H1 (cell line): Measurements from ENCODE around the gene DNAJB8. TPM values are rescaled to one million over a fixed set of nuclear protein-coding genes. Genes with fewer than 3 reads are reported as not detected.

ENCODE experiments used
- CTCF ChIA-PET: fragments of 300-600 bp; sonication (Branson Sonifier 250); formaldehyde crosslinking; loops from one replicate; lab custom pipeline; 2021; ENCODE audit not compliant: partially characterized antibody; lab: Charles Lee
- POLR2A ChIA-PET: fragments of 300-600 bp; sonication (Branson Sonifier 250); formaldehyde crosslinking; loops from one replicate; lab custom pipeline; 2021; ENCODE audit warnings: inconsistent platforms; ENCODE audit not compliant: partially characterized antibody; lab: Charles Lee
- DNase-seq, 2 experiments: peaks; one replicate each; pipeline versions ENCODE4 v3.0.0 to v3.0.0-alpha.2; 2010 to 2022; ENCODE audit warnings: low spot score in 2 of 2, low read depth in 1 of 2, mixed read lengths in 1 of 2
- FAIRE-seq: peaks from 2 replicates; lab custom pipeline; 2011; peaks lifted over from hg19 to GRCh38; lab: Jason Lieb, UNC
- H2AFZ ChIP-seq: 2 replicates; pipeline ENCODE4 v1.8.1; 2012; ENCODE audit warnings: low read length, inconsistent platforms
- H2AK5ac ChIP-seq: 2 replicates; pipeline ENCODE4 v1.6.1; 2013; ENCODE audit warnings: low read depth, low read length
- H2BK120ac ChIP-seq: replicated peaks from 2 replicates; pipeline ENCODE3; 2013; ENCODE audit warnings: low read depth, low read length, inconsistent platforms
- H2BK12ac ChIP-seq: 2 replicates; pipeline ENCODE4 v1.6.1; 2013; ENCODE audit warnings: low read depth, low read length
- H2BK15ac ChIP-seq: 2 replicates; pipeline ENCODE4 v1.6.1; 2013; ENCODE audit warnings: low read length
- H2BK20ac ChIP-seq: 2 replicates; pipeline ENCODE4 v1.6.1; 2013; ENCODE audit warnings: low read length
- H2BK5ac ChIP-seq: 2 replicates; pipeline ENCODE4 v1.6.1; 2013; ENCODE audit warnings: low read depth, low read length
- H3K14ac ChIP-seq: 2 replicates; pipeline ENCODE4 v1.6.1; 2013; ENCODE audit warnings: inconsistent platforms; ENCODE audit not compliant: insufficient read length
- H3K18ac ChIP-seq: 2 replicates; pipeline ENCODE4 v1.6.1; 2013; ENCODE audit warnings: low read length; ENCODE audit errors: extremely low read depth
- H3K23ac ChIP-seq: 2 replicates; pipeline ENCODE4 v1.6.1; 2013; ENCODE audit warnings: inconsistent platforms; ENCODE audit not compliant: insufficient read length
- H3K23me2 ChIP-seq: 2 replicates; pipeline ENCODE4 v1.6.1; 2013; ENCODE audit warnings: low read depth, low read length
- H3K27ac ChIP-seq: 2 replicates; pipeline ENCODE4 v1.6.1; 2011; ENCODE audit warnings: low read depth, low read length, inconsistent platforms
- H3K27me3 ChIP-seq, 4 experiments: replicated peaks in 1 of 4; 1 replicate in 1 of 4; 2 replicates in 3 of 4; pipeline versions ENCODE4 v1.6.1 to v1.8.1; 2011 to 2013; ENCODE audit warnings: low read length in 3 of 4, mild to moderate bottlenecking in 3 of 4, inconsistent platforms in 2 of 4, mixed read lengths in 2 of 4, moderate library complexity in 1 of 4; ENCODE audit not compliant: control insufficient read depth in 3 of 4, insufficient read depth in 3 of 4; ENCODE audit errors: extremely low read depth in 1 of 4
- H3K36me3 ChIP-seq, 4 experiments: 2 replicates each; pipeline versions ENCODE4 v1.6.1 to v1.8.1; 2011 to 2013; ENCODE audit warnings: mild to moderate bottlenecking in 4 of 4, low read length in 3 of 4, moderate library complexity in 2 of 4, control low read depth in 1 of 4, inconsistent platforms in 1 of 4; ENCODE audit not compliant: insufficient read depth in 4 of 4, control insufficient read depth in 2 of 4
- H3K4ac ChIP-seq: replicated peaks from 2 replicates; pipeline ENCODE3; 2013; ENCODE audit warnings: low read length, low read depth, mixed read lengths, inconsistent platforms; ENCODE audit not compliant: insufficient read length
- H3K4me1 ChIP-seq, 4 experiments: replicated peaks in 1 of 4; 1 replicate in 1 of 4; 2 replicates in 3 of 4; pipeline versions ENCODE4 v1.6.1 to v1.8.1; 2011 to 2013; ENCODE audit warnings: low read length in 3 of 4, inconsistent platforms in 2 of 4, mixed read lengths in 1 of 4; ENCODE audit not compliant: insufficient read depth in 4 of 4, control insufficient read depth in 3 of 4
- H3K4me2 ChIP-seq, 2 experiments: 2 replicates each; pipeline versions ENCODE4 v1.6.1 to v1.8.1; 2011 to 2013; ENCODE audit warnings: low read depth in 2 of 2, low read length in 2 of 2, control low read depth in 1 of 2, inconsistent platforms in 1 of 2, mild to moderate bottlenecking in 1 of 2; ENCODE audit not compliant: insufficient read depth in 1 of 2
- H3K4me3 ChIP-seq, 4 experiments: fragments of 200-600, 300-600 bp in 1 of 4; sonication (generic), shearing (Covaris generic), sonication (Bioruptor Twin) in 1 of 4; 2 replicates each; pipeline versions ENCODE4 v1.5.1 to v1.8.1; 2011 to 2016; ENCODE audit warnings: low read length in 4 of 4, low read depth in 3 of 4, control low read depth in 2 of 4, inconsistent platforms in 2 of 4, mild to moderate bottlenecking in 2 of 4, mixed read lengths in 1 of 4, moderate library complexity in 1 of 4; ENCODE audit not compliant: insufficient read depth in 2 of 4; ENCODE audit errors: extremely low read depth in 1 of 4
- H3K56ac ChIP-seq: replicated peaks from 2 replicates; pipeline ENCODE3; 2013; ENCODE audit warnings: low read depth, mild to moderate bottlenecking, mixed read lengths, low read length, inconsistent platforms; ENCODE audit not compliant: insufficient read length
- H3K79me1 ChIP-seq: 2 replicates; pipeline ENCODE4 v1.6.1; 2013; ENCODE audit warnings: low read depth, low read length, control low read depth
- H3K79me2 ChIP-seq, 2 experiments: 2 replicates each; pipeline versions ENCODE4 v1.6.1 to v1.8.1; 2012 to 2013; ENCODE audit warnings: low read length in 2 of 2, mild to moderate bottlenecking in 2 of 2, inconsistent platforms in 1 of 2; ENCODE audit not compliant: insufficient read depth in 2 of 2, control insufficient read depth in 1 of 2
- H3K9ac ChIP-seq, 4 experiments: replicated peaks in 1 of 4; 1 replicate in 1 of 4; 2 replicates in 3 of 4; pipeline versions ENCODE4 v1.6.1 to v1.8.1; 2011 to 2013; ENCODE audit warnings: low read depth in 3 of 4, low read length in 3 of 4, control low read depth in 2 of 4, mild to moderate bottlenecking in 2 of 4, moderate library complexity in 2 of 4, inconsistent platforms in 1 of 4; ENCODE audit errors: extremely low read depth in 1 of 4
- H3K9me3 ChIP-seq, 2 experiments: 2 replicates each; pipeline versions ENCODE4 v1.6.1 to v1.8.1; 2012 to 2013; ENCODE audit warnings: mild to moderate bottlenecking in 2 of 2, moderate library complexity in 2 of 2, control low read depth in 1 of 2, inconsistent platforms in 1 of 2, low read depth in 1 of 2, low read length in 1 of 2, mixed read lengths in 1 of 2; ENCODE audit not compliant: insufficient read depth in 2 of 2
- H4K20me1 ChIP-seq, 2 experiments: replicated peaks in 1 of 2; 2 replicates each; pipeline versions ENCODE3 to v1.8.1; 2011 to 2013; ENCODE audit warnings: inconsistent platforms in 2 of 2, low read length in 2 of 2, mild to moderate bottlenecking in 1 of 2; ENCODE audit not compliant: insufficient read depth in 2 of 2, control insufficient read depth in 1 of 2
- H4K5ac ChIP-seq: 2 replicates; pipeline ENCODE4 v1.6.1; 2013; ENCODE audit warnings: low read length, low read depth, mixed read lengths, inconsistent platforms; ENCODE audit not compliant: insufficient read length
- H4K8ac ChIP-seq: 2 replicates; pipeline ENCODE4 v1.8.0; 2013; ENCODE audit warnings: mild to moderate bottlenecking, moderate library complexity, low read length, inconsistent platforms; ENCODE audit not compliant: insufficient read depth; ENCODE audit errors: extremely low read depth
- H4K91ac ChIP-seq: replicated peaks from 2 replicates; pipeline ENCODE3; 2013; ENCODE audit warnings: low read length, mixed read lengths, inconsistent platforms; ENCODE audit not compliant: insufficient read length
- BRCA1 ChIP-seq: IDR thresholded peaks from 2 replicates; pipeline ENCODE4 v1.6.1; 2012; ENCODE audit warnings: low read depth, low read length, improper control_type of control experiment
- CEBPB ChIP-seq: IDR thresholded peaks from 2 replicates; pipeline ENCODE4 v1.6.1; 2012; ENCODE audit warnings: low read depth, low read length
- CREB1 ChIP-seq: IDR thresholded peaks from 2 replicates; pipeline ENCODE4 v1.6.1; 2012; ENCODE audit warnings: inconsistent platforms
- CTBP2 ChIP-seq: IDR thresholded peaks from 2 replicates; pipeline ENCODE4 v1.7.0; 2011; ENCODE audit warnings: borderline replicate concordance, mild to moderate bottlenecking, moderate library complexity, mixed read lengths, low read length; ENCODE audit not compliant: insufficient read depth, insufficient read length
- JUN ChIP-seq: IDR thresholded peaks from 2 replicates; pipeline ENCODE4 v1.6.1; 2011; ENCODE audit warnings: low read depth, mild to moderate bottlenecking, improper control_type of control experiment, low read length
- KDM1A ChIP-seq: fragments of 200-600, 300-600 bp; sonication (generic); IDR thresholded peaks from 2 replicates; pipeline ENCODE4 v1.7.1; 2016; ENCODE audit warnings: mild to moderate bottlenecking, low read length, borderline replicate concordance
- KDM5A ChIP-seq: fragments of 200-600 bp; IDR thresholded peaks from 2 replicates; pipeline ENCODE4 v1.7.1; 2012; ENCODE audit warnings: mild to moderate bottlenecking, low read length, inconsistent platforms, mixed read lengths
- POLR2A ChIP-seq, 2 experiments: IDR thresholded peaks; 1 replicate in 1 of 2; 2 replicates in 1 of 2; pipeline ENCODE4 v1.6.1; 2011; ENCODE audit warnings: low read depth in 2 of 2, low read length in 2 of 2, mild to moderate bottlenecking in 2 of 2; ENCODE audit errors: control extremely low read depth in 1 of 2
- SAP30 ChIP-seq: fragments of 300-600 bp; sonication (generic); IDR thresholded peaks from 2 replicates; pipeline ENCODE4 v1.7.1; 2012; ENCODE audit warnings: low read length, moderate library complexity, mild to moderate bottlenecking, inconsistent platforms; ENCODE audit not compliant: insufficient read depth, insufficient replicate concordance
- SIX5 ChIP-seq: IDR thresholded peaks from 2 replicates; pipeline ENCODE4 v1.6.1; 2011; ENCODE audit warnings: mild to moderate bottlenecking, low read depth, low read length
- WGBS, 2 experiments: shearing (Covaris generic) in 1 of 2; methylation state at CpG; one replicate each; pipeline versions ENCODE4 v1.1.6 to v1.1.7; 2013 to 2015; ENCODE audit warnings: low lambda C conversion rate in 2 of 2, mixed read lengths in 2 of 2, inconsistent platforms in 1 of 2, low coverage in 1 of 2, missing lambda C conversion rate in 1 of 2; ENCODE audit not compliant: insufficient replicate concordance in 2 of 2, insufficient coverage in 1 of 2, insufficient read length in 1 of 2; ENCODE audit errors: extremely low coverage in 1 of 2, missing lambda C conversion rate in 1 of 2; 5-methylcytosine and 5-hydroxymethylcytosine counted together
- polyA plus RNA-seq, 7 experiments: library from polyadenylated mRNA; depleted of rRNA in 3 of 7; stranded (reverse) in 5 of 7; unstranded in 2 of 7; fragments of >200 nt in 5 of 7; fragments of 200-250 nt in 2 of 7; gene quantifications; 1 replicate in 5 of 7; 2 replicates in 1 of 7; 4 replicates in 1 of 7; pipeline versions ENCODE4 v1.2.1 to v1.2.3, GENCODE V29; 2011 to 2013; ENCODE audit warnings: missing spikeins in 2 of 7, mixed read lengths in 2 of 7
- total RNA-seq: library from RNA; stranded (reverse); fragmentation: NEBNext Ultra II Directional; extraction: Animal tissue kit (Norgen Biotek cat#: 25700); gene quantifications from 2 replicates; pipeline ENCODE4 v1.2.1, GENCODE V29; 2021
- TF ChIP-seq, protein P1 (sequence below): IDR thresholded peaks from 2 replicates; pipeline ENCODE4 v1.6.1; 2011; ENCODE audit warnings: low read length, improper control_type of control experiment
- TF ChIP-seq, protein P2 (sequence below): IDR thresholded peaks from 2 replicates; pipeline ENCODE4 v1.6.1; 2012; ENCODE audit warnings: low read length, inconsistent platforms

The DNAJB8 gene
- total and polyA plus RNA-seq, 2 of the 8 experiments (the other 6 are each of a cell fraction or from before 2014, with no cell fraction given), result not detected

DNA sequence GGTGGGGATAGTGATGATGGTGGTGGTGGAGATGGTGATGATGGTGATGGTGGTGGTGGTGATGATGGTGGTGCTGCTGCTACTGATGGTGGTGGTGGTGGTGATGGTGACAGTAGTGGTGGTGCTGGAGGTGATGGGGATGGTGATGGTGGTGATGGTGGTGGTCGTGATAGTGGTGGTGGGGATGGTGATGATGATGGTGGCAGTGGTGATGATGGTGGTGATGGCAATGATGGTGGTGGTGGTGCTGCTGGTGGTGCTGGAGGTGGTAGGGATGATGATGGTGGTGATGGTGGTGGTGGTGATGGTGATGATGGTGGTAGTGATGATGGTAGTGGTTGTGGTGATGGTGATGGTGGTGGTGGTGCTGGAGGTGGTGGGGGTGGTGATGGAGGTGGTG, 21.3 kb downstream of the DNAJB8 start:
- ChIA-PET POLR2A (no interaction called here), CTCF (no interaction called here)
- Histone ChIP-seq H2AFZ (no peak overlapping the region), H3K4me3 (no peak overlapping the region), H2BK20ac (no peak overlapping the region), H4K8ac (no peak overlapping the region), H4K5ac (no peak overlapping the region), H2AK5ac (peak overlapping the region; percentile 70; the same call in 1 of the 2 replicates), H4K91ac (no peak overlapping the region), H3K4me2 (no peak overlapping the region), H3K9ac (no peak overlapping the region), H3K79me1 (no peaks in the 10 kb centered on the region; the same call in 1 of the 2 replicates), H2BK12ac (no peak overlapping the region), H2BK15ac (no peak overlapping the region), H3K9me3 (no peaks in the 10 kb centered on the region), H3K23me2 (peaks cover 11% of the 10 kb centered on the region; the same call in 1 of the 2 replicates), H3K14ac (no peak overlapping the region), H3K27me3 (peaks cover 0 to 4% (median 0%) of the 10 kb centered on the region in 4 experiments; a peak in 4 of 7 replicates), H2BK120ac (no peak overlapping the region), H3K27ac (no peak overlapping the region), H4K20me1 (peaks cover 0 to 7% of the 10 kb centered on the region in 2 experiments), H3K4me1 (no peaks in the 10 kb centered on the region), H3K79me2 (no peaks in the 10 kb centered on the region), H3K18ac (no peak overlapping the region), H3K56ac (peak overlapping the region; percentile 83), H3K36me3 (no peaks in the 10 kb centered on the region), H3K23ac (no peak overlapping the region), H2BK5ac (no peak overlapping the region), H3K4ac (no peak overlapping the region)
- WGBS, 2 experiments, result 89% methylated on average over 1 of the region's 1 CpG; no CpG with 5 or more reads in 1 of the 2 experiments
- FAIRE-seq (no peak), DNase-seq (no peak)
- TF ChIP-seq SIX5 (no peak), POLR2A (IDR thresholded peaks at IDR 0.05; ENCODE audit: control extremely low read depth in 1 of 2, low read depth in 2 of 2, low read length in 2 of 2) (no peak), BRCA1 (no peak), CREB1 (no peak), JUN (no peak), KDM5A (no peak), SAP30 (no peak), CTBP2 (no peak), KDM1A (no peak), CEBPB (no peak)
- TF ChIP-seq, protein P1, sequence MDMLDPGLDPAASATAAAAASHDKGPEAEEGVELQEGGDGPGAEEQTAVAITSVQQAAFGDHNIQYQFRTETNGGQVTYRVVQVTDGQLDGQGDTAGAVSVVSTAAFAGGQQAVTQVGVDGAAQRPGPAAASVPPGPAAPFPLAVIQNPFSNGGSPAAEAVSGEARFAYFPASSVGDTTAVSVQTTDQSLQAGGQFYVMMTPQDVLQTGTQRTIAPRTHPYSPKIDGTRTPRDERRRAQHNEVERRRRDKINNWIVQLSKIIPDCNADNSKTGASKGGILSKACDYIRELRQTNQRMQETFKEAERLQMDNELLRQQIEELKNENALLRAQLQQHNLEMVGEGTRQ, result no peak
- TF ChIP-seq, protein P2, sequence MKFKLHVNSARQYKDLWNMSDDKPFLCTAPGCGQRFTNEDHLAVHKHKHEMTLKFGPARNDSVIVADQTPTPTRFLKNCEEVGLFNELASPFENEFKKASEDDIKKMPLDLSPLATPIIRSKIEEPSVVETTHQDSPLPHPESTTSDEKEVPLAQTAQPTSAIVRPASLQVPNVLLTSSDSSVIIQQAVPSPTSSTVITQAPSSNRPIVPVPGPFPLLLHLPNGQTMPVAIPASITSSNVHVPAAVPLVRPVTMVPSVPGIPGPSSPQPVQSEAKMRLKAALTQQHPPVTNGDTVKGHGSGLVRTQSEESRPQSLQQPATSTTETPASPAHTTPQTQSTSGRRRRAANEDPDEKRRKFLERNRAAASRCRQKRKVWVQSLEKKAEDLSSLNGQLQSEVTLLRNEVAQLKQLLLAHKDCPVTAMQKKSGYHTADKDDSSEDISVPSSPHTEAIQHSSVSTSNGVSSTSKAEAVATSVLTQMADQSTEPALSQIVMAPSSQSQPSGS, result no peak
